KMS-11 (cell line): Measurements from ENCODE around the gene TMEM97.

Experiments
- H2AFZ ChIP-seq: fragments of 200-600 bp; sonication (generic); 2 replicates; pipeline ENCODE4 v1.6.1; 2016; ENCODE audit warnings: antibody characterized with exemption, mixed run types, low read depth
- H3K27ac ChIP-seq: fragments of 200-600 bp; sonication (generic); 2 replicates; pipeline ENCODE4 v1.6.1; 2016; ENCODE audit warnings: mild to moderate bottlenecking, mixed run types
- H3K27me3 ChIP-seq: fragments of 200-600 bp; sonication (generic); 2 replicates; pipeline ENCODE4 v1.6.1; 2017; ENCODE audit warnings: mild to moderate bottlenecking, low read depth, mixed run types, moderate library complexity; ENCODE audit not compliant: insufficient read depth
- H3K36me3 ChIP-seq: fragments of 200-600 bp; sonication (generic); 2 replicates; pipeline ENCODE4 v1.6.1; 2017; ENCODE audit warnings: mild to moderate bottlenecking, mixed run types; ENCODE audit not compliant: insufficient read depth
- H3K4me1 ChIP-seq: fragments of 200-600 bp; sonication (generic); 2 replicates; pipeline ENCODE4 v1.6.1; 2016; ENCODE audit warnings: mild to moderate bottlenecking, low read depth, mixed run types; ENCODE audit not compliant: poor library complexity, severe bottlenecking
- H3K4me2 ChIP-seq: fragments of 200-600 bp; sonication (generic); 2 replicates; pipeline ENCODE4 v1.7.0; 2016; ENCODE audit warnings: mild to moderate bottlenecking, mixed run types
- H3K4me3 ChIP-seq: fragments of 200-600 bp; sonication (generic); IDR thresholded peaks from 2 replicates; pipeline ENCODE4 v1.6.1; 2017; ENCODE audit warnings: low read depth, low read length, mixed read lengths; ENCODE audit not compliant: insufficient read depth
- H3K79me2 ChIP-seq: fragments of 200-600 bp; sonication (generic); 2 replicates; pipeline ENCODE4 v1.6.1; 2016; ENCODE audit warnings: low read depth, mixed run types; ENCODE audit not compliant: insufficient read depth
- H3K9ac ChIP-seq: fragments of 200-600 bp; sonication (generic); 2 replicates; pipeline ENCODE4 v1.6.1; 2016; ENCODE audit warnings: mild to moderate bottlenecking, mixed run types
- H4K20me1 ChIP-seq: fragments of 200-600 bp; sonication (generic); 2 replicates; pipeline ENCODE4 v1.6.1; 2016; ENCODE audit warnings: mild to moderate bottlenecking, mixed run types; ENCODE audit not compliant: insufficient read depth
- CTCF ChIP-seq: fragments of 200-600 bp; sonication (generic); conservative IDR thresholded peaks from 2 replicates; pipeline ENCODE4 v1.6.1; 2017; ENCODE audit warnings: low read depth, mild to moderate bottlenecking, antibody characterized with exemption, low read length, moderate library complexity, mixed read lengths

The TMEM97 gene

DNA sequence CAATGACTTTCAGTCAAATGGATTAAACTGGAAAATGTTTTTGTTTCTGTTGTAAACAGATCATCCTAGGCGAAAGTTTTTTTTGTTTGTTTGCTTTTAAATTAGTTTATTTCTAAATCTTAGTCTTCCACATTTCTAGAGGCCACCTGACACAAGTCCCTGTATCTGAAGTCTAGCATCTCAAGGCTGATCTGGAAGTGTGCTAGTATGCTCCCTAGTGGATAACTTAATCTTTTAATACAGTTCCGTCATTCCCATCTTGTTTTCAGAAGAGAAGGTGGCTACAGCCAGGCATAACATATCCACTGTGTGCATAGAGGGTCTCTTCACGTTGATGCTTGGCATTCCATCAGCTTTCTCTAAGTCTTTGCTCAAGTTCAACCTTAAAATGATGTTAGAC, 8.7 kb downstream of the TMEM97 start:
- H3K4me3 ChIP-seq = no peak overlapping the region
- no peak overlapping the region for H2AFZ ChIP-seq
- no peaks in the 10 kb centered on the region for H3K27me3 ChIP-seq
- H3K79me2 ChIP-seq = peaks cover 36% of the 10 kb centered on the region
- H3K9ac ChIP-seq = no peak overlapping the region
- H3K36me3 ChIP-seq = peaks cover 3% of the 10 kb centered on the region; the same call in 1 of the 2 replicates
- H4K20me1 ChIP-seq = 0 out of 2 replicates have a peak, but pooled peaks cover 8% of the 10 kb centered on the region
- no peak for TF ChIP-seq CTCF
- H3K4me1 ChIP-seq = no peaks in the 10 kb centered on the region
- H3K4me2 ChIP-seq = no peak overlapping the region
- no peak overlapping the region for H3K27ac ChIP-seq

- Histone ChIP-seq H3K79me2 (peaks cover 30% of the 10 kb centered on the region), H3K4me1 (no peaks in the 10 kb centered on the region), H3K27ac (no peak overlapping the region), H3K9ac (no peak overlapping the region), H4K20me1 (0 out of 2 replicates have a peak, but pooled peaks cover 8% of the 10 kb centered on the region), H3K4me3 (no peak overlapping the region), H3K27me3 (no peaks in the 10 kb centered on the region), H3K36me3 (peaks cover 3% of the 10 kb centered on the region; the same call in 1 of the 2 replicates), H2AFZ (no peak overlapping the region), H3K4me2 (no peak overlapping the region)
- TF ChIP-seq CTCF = no peak
Observed at GRCh38 chr17:28328325-28328724, 9.3 kb downstream of the TMEM97 start.

DNA sequence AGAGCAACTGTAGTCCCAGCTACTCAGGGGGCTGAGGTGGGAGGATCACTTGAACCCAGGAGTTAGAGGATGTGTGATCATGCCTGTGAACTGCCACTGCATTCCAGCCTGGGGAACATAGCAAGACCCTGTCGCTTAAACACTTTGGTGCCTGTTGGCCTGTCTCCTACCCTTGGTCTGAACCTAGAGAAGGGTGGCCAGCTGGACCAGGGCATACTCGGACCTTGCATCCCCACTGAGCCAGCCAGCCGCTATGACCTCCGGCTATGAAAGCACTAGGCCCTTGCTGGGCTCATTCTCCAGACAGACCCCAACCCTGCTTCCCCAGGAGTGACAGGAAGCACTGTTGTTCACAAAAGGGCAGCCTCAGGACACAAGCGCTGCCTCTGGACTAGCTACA, 11.7 kb downstream of the TMEM97 start:
- TF ChIP-seq CTCF = no peak
- Histone ChIP-seq H3K36me3 (peaks cover 3% of the 10 kb centered on the region; the same call in 1 of the 2 replicates), H3K79me2 (peaks cover 8% of the 10 kb centered on the region; the same call in 1 of the 2 replicates), H3K4me3 (no peak overlapping the region), H4K20me1 (no peaks in the 10 kb centered on the region), H3K27ac (no peak overlapping the region), H3K9ac (no peak overlapping the region), H3K4me2 (no peak overlapping the region), H2AFZ (no peak overlapping the region), H3K4me1 (peaks cover 7% of the 10 kb centered on the region), H3K27me3 (no peaks in the 10 kb centered on the region)

GRCh38 chr17:28331891-28332420, 13.0 kb downstream of the TMEM97 start:
- no peaks in the 10 kb centered on the region; the same call in 1 of the 2 replicates for H3K79me2 ChIP-seq
- H3K4me2 ChIP-seq = no peak overlapping the region
- H2AFZ ChIP-seq = no peak overlapping the region

More at GRCh38 chr17:28331891-28332420, 13.0 kb downstream of the TMEM97 start:
- Histone ChIP-seq H4K20me1 (no peaks in the 10 kb centered on the region), H3K27ac (no peak overlapping the region), H3K9ac (no peak overlapping the region), H3K4me3 (no peak overlapping the region), H3K4me1 (peaks cover 14% of the 10 kb centered on the region), H3K36me3 (0 out of 2 replicates have a peak, but pooled peaks cover 3% of the 10 kb centered on the region), H3K27me3 (no peaks in the 10 kb centered on the region)
- TF ChIP-seq CTCF = no peak
